Bronchial epithelial cell (primary cell): Measurements from ENCODE around the gene TCFL5. TPM values are rescaled to one million over a fixed set of nuclear protein-coding genes. Genes with fewer than 3 reads are reported as not detected.
"Not testable (repeated sequence)": the region's sequence is repeated elsewhere in the genome, so short reads cannot be mapped to it uniquely, and the experiment has no call there.

Experiments used
- DNase-seq: peaks from one replicate; pipeline ENCODE4 v3.0.0-alpha.2; 2010; ENCODE audit warnings: low read depth
- FAIRE-seq: peaks from 2 replicates; lab custom pipeline; 2011; peaks lifted over from hg19 to GRCh38; lab: Jason Lieb, UNC
- H3K27me3 ChIP-seq: 2 replicates; pipeline ENCODE4 v1.5.1; 2011; ENCODE audit warnings: low read length; ENCODE audit not compliant: control insufficient read depth, insufficient read depth
- H3K36me3 ChIP-seq: 2 replicates; pipeline ENCODE4 v1.5.1; 2011; ENCODE audit warnings: low read length; ENCODE audit not compliant: control insufficient read depth, insufficient read depth
- H3K4me3 ChIP-seq: 2 replicates; pipeline ENCODE4 v1.5.1; 2011; ENCODE audit warnings: mild to moderate bottlenecking, low read depth, low read length, control low read depth
- total RNA-seq: library from RNA; depleted of rRNA; stranded (reverse); fragments of >200 nt; gene quantifications from 2 replicates; pipeline ENCODE4 v1.2.1, GENCODE V29; 2014
- TF ChIP-seq, protein P1 (sequence below): IDR thresholded peaks from 2 replicates; pipeline ENCODE4 v1.5.1; 2011; ENCODE audit warnings: mild to moderate bottlenecking, moderate library complexity, low read length, control low read depth, inconsistent platforms; ENCODE audit not compliant: insufficient read depth, severe bottlenecking

Gene TCFL5
- total RNA-seq, 1 donor from 2014 or later: 14.5 TPM

DNA sequence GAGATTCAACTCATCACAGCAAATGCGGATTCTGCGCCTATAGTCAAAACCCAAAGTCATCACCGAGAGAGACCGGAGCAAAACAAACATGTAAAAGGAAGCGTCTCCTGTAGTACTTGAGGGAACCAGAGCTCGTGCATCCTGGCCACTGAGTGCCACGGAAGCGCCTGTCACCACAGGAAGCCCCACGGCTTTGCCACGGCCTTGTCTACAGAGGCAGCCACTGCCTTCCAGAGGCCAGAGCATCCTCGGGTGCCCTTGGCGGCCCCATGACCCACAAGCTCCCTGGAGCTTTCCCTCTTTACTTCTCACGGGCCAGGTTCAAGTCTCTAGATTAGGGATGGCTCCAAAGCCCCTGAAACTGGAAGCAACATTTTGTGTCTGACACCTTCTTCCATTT lies 7.5 kb downstream of the TCFL5 start:
- DNase-seq: no peak
- FAIRE-seq: no peak
- Histone ChIP-seq H3K36me3 (peaks cover 16% of the 10 kb centered on the region), H3K4me3 (no peak overlapping the region), H3K27me3 (no peaks in the 10 kb centered on the region)
- TF ChIP-seq, protein P1, sequence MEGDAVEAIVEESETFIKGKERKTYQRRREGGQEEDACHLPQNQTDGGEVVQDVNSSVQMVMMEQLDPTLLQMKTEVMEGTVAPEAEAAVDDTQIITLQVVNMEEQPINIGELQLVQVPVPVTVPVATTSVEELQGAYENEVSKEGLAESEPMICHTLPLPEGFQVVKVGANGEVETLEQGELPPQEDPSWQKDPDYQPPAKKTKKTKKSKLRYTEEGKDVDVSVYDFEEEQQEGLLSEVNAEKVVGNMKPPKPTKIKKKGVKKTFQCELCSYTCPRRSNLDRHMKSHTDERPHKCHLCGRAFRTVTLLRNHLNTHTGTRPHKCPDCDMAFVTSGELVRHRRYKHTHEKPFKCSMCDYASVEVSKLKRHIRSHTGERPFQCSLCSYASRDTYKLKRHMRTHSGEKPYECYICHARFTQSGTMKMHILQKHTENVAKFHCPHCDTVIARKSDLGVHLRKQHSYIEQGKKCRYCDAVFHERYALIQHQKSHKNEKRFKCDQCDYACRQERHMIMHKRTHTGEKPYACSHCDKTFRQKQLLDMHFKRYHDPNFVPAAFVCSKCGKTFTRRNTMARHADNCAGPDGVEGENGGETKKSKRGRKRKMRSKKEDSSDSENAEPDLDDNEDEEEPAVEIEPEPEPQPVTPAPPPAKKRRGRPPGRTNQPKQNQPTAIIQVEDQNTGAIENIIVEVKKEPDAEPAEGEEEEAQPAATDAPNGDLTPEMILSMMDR: no peak

DNA sequence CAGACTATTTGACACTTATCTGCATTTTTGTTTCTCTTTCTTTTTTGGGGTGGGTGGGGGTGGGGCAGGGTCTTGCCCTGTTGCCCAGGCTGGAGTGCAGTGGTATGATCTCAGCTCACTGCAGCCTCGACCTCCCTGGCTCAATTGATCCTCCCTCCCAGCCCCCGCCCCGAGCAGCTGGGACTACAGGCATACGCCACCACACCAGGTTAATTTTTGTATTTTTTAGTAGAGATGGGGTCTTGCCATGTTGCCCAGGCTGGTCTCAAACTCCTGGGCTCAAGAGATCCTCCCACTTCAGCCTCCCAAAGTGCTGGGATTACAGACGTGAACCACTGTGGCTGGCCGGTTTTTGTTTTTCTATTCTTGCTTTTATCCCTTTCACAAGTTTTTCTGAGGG lies 8.3 kb downstream of the TCFL5 start:
- peaks cover 16% of the 10 kb centered on the region for H3K36me3 ChIP-seq
- not testable (repeated sequence) for H3K27me3 ChIP-seq, DNase-seq, H3K4me3 ChIP-seq, FAIRE-seq

DNA sequence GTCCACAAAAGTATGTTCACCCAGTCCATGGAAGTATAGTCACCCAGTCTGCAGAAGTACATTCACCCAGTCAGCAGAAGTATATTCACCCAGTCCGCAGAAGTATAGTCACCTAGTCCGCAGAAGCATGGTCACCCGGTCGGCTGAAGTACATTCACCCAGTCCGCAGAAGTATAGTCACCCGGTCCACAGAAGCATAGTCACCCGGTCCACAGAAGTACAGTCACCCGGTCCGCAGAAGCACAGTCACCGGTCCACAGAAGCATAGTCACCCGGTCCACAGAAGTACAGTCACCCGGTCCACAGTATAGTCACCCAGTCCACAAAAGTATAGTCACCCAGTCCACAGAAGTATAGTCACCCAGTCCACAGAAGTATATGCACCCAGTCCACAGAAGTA lies 8.8 kb downstream of the TCFL5 start:
- peaks cover 16% of the 10 kb centered on the region for H3K36me3 ChIP-seq
- DNase-seq (no peak), FAIRE-seq (no peak)
- no peak overlapping the region for H3K4me3 ChIP-seq
- TF ChIP-seq, protein P1: no peak
- no peaks in the 10 kb centered on the region for H3K27me3 ChIP-seq

DNA sequence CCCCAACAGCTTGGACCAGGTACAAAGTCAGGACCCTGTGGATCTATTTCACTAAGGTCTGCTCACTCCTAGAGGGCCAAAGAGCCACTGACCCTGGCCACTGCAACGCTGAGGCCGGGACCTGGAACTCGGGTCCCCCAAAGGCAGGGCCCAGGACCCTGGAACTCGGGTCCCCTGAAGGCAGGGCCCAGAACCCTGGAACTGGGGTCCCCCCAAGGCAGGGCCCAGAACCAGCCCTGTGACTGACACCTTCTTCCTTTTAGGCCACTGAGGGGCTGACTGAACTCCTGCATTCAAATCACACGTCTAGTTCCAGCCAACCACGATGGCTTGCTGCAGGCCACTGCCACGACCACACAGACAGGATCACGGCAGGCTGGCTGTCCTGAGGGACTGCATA lies 9.4 kb downstream of the TCFL5 start:
- Histone ChIP-seq H3K27me3 (no peaks in the 10 kb centered on the region), H3K4me3 (no peak overlapping the region), H3K36me3 (peaks cover 16% of the 10 kb centered on the region)
- TF ChIP-seq, protein P1: no peak
- FAIRE-seq (no peak), DNase-seq (no peak)

DNA sequence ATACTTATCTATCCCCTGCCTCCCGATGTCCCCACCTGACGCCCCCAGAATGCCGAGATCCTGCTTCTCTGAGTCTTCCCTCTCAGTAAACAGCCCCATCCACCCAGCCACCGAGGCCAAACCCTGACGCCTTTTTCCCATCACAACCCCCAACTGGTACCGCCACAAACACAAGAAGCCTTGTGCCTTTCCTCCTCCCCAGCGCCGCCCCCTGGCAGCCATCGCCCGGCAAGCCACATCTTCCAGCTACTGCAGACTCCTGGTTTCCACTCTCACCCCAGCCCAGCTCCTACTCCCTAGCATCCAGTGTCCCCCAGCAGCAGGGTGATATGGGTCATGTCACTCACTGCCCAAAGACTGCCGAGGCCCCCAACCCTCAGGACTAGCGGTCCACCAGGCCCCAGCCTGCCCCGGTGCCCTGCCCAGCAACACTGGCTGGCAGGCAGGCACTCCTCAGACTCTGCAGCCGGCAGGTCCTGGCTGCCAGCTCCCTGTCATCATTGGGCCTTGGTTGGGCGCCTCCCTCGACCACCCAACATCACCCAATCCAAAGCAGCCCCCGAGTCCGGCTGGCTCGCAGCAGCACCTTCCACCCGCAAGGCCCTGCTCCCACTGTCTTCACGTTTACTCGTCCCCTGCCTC lies 11.2 kb downstream of the TCFL5 start:
- Histone ChIP-seq H3K36me3 (peaks cover 18% of the 10 kb centered on the region), H3K4me3 (no peak overlapping the region), H3K27me3 (no peaks in the 10 kb centered on the region)
- TF ChIP-seq, protein P1: no peak
- DNase-seq: no peak
- no peak for FAIRE-seq

DNA sequence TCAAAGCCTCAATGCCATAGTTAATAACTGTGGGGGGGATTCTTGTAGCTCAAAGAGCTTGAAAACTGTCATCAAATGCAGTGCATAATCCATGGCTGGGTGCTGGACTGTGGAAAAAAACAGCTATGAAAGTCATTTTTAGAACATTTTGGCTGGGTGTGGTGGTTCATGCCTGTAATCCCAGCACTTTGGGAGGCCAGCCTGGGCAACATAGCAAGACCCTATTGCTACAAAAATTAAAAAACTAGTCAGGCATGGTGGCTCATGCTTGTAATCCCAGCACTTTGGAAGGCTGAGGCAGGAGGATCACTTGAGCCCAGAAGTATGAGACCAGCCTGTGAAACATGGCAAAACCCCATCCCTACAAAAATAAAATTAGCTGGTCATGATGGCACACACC lies 12.2 kb downstream of the TCFL5 start:
- Histone ChIP-seq H3K36me3 (peaks cover 18% of the 10 kb centered on the region), H3K27me3 (no peaks in the 10 kb centered on the region), H3K4me3 (no peak overlapping the region)
- FAIRE-seq (no peak), DNase-seq (no peak)
- TF ChIP-seq, protein P1: no peak

DNA sequence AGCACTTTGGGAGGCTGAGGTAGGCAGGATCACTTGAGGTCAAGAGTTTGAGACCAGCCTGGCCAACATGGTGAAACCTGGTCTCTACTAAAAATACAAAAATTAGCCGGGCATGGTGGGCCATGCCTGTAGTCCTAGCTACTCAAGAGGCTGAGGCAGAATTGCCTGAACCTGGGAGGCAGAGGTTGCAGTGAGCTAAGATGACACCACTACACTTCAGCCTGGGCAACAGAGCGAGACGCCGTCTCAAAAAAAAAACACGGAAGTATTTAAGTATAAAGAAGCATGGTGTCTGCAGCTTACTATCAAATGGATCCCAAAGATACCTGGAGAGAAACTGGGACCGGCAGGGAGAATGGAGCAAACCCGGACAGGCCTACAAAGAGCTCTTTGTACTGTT lies 12.7 kb downstream of the TCFL5 start:
- H3K36me3 ChIP-seq: peaks cover 15% of the 10 kb centered on the region
- FAIRE-seq: not testable (repeated sequence)

More for the DNA sequence above, 12.7 kb downstream of the TCFL5 start:
- H3K4me3 ChIP-seq, DNase-seq, H3K27me3 ChIP-seq: not testable (repeated sequence)
